ENCODE results near the gene PTPN4. TPM values are rescaled to one million over a fixed set of nuclear protein-coding genes. Genes with fewer than 3 reads are reported as not detected.

PTPN4 gene
- polyA plus RNA-seq, 3 donors = 5.5 to 6.7 (median 5.7) TPM

DNA sequence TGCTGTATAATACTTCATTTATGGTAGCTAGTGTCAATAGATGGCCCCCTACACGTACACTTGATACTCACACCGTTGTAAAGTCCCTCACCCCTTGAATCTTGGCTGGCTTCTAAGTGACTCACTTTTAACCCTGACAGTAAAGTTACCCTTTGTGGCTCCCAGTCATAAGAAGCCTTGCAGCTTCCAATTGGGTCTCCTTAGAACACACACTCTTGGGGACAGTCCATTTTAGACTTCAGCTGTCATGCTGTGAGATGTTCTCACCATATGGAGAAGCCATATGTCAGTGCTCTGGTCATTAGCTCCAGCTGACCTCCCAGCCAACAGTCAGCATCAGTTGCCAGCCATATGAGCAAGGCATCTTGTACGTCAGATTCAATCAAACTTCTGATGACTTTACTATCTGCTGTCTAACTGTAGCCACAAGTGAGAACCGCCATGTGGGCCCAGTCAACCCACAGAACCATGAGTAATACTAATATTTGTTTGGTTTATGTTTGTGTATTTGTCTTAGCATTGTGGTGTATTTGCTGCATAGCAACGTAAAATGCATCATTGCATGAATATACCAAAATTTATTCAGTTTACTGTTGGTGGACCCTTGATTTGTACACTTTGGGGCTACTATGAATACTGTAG, 68.3 kb downstream of the PTPN4 start:
- Histone ChIP-seq H4K20me1 (ENCODE audit: insufficient read depth, low read length) (no peaks in the 10 kb centered on the region), H3K27ac (ENCODE audit: low read depth in 1 of 2, low read length in 2 of 2) (no peak overlapping the region), H3K27me3 (ENCODE audit: control insufficient read depth in 2 of 2, insufficient read depth in 2 of 2, low read length in 2 of 2) (no peaks in the 10 kb centered on the region), H2AFZ (ENCODE audit: insufficient read depth, low read depth, low read length, poor library complexity, severe bottlenecking) (no peak overlapping the region), H3K4me1 (ENCODE audit: control insufficient read depth in 1 of 2, insufficient read depth in 2 of 2, low read length in 2 of 2) (no peaks in the 10 kb centered on the region), H3K4me3 (replicated peaks in 1 of 3; ENCODE audit: low read depth in 2 of 3, low read length in 3 of 3) (no peak overlapping the region), H3K36me3 (replicated peaks in 1 of 2; ENCODE audit: control insufficient read depth in 1 of 2, insufficient read depth in 2 of 2, low read length in 2 of 2) (no peaks in the 10 kb centered on the region), H3K79me2 (ENCODE audit: insufficient read depth, low read length) (no peaks in the 10 kb centered on the region), H3K4me2 (replicated peaks; ENCODE audit: extremely low read depth, low read length, poor library complexity, severe bottlenecking) (no peak overlapping the region), H3K9ac (ENCODE audit: insufficient read depth, low read length, poor library complexity, severe bottlenecking) (no peak overlapping the region), H3K9me3 (replicated peaks in 1 of 2; ENCODE audit: control insufficient read depth in 1 of 2, insufficient read depth in 1 of 2, low read length in 2 of 2) (no peaks in the 10 kb centered on the region)
- peaks cover 0 to 8% (median 7%) of the 10 kb centered on the region in 7 donors for H3K9me3 Mint-ChIP-seq
- H3K27me3 Mint-ChIP-seq (ENCODE audit: low read depth in 3 of 3) = peaks cover 0 to 1% (median 0%) of the 10 kb centered on the region in 3 donors
- intact Hi-C loops (cut with micrococcal nuclease) = loop anchor here (5.0 kb wide), 1 partner anchor 126 kb away; no protein-coding TSS in a partner anchor
- 90% methylated on average over 2 of the region's 5 CpGs for WGBS (ENCODE audit: insufficient coverage)
- H3K27ac Mint-ChIP-seq = no peak overlapping the region
- no peak for DNase-seq
- TF ChIP-seq, protein P1, sequence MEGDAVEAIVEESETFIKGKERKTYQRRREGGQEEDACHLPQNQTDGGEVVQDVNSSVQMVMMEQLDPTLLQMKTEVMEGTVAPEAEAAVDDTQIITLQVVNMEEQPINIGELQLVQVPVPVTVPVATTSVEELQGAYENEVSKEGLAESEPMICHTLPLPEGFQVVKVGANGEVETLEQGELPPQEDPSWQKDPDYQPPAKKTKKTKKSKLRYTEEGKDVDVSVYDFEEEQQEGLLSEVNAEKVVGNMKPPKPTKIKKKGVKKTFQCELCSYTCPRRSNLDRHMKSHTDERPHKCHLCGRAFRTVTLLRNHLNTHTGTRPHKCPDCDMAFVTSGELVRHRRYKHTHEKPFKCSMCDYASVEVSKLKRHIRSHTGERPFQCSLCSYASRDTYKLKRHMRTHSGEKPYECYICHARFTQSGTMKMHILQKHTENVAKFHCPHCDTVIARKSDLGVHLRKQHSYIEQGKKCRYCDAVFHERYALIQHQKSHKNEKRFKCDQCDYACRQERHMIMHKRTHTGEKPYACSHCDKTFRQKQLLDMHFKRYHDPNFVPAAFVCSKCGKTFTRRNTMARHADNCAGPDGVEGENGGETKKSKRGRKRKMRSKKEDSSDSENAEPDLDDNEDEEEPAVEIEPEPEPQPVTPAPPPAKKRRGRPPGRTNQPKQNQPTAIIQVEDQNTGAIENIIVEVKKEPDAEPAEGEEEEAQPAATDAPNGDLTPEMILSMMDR (IDR thresholded peaks at IDR 0.05) = no peak
- peaks cover 0 to 5% of the 10 kb centered on the region in 2 donors for H3K36me3 Mint-ChIP-seq
- H3K4me3 Mint-ChIP-seq = no peak overlapping the region
- H3K4me1 Mint-ChIP-seq = peaks cover 4% of the 10 kb centered on the region

DNA sequence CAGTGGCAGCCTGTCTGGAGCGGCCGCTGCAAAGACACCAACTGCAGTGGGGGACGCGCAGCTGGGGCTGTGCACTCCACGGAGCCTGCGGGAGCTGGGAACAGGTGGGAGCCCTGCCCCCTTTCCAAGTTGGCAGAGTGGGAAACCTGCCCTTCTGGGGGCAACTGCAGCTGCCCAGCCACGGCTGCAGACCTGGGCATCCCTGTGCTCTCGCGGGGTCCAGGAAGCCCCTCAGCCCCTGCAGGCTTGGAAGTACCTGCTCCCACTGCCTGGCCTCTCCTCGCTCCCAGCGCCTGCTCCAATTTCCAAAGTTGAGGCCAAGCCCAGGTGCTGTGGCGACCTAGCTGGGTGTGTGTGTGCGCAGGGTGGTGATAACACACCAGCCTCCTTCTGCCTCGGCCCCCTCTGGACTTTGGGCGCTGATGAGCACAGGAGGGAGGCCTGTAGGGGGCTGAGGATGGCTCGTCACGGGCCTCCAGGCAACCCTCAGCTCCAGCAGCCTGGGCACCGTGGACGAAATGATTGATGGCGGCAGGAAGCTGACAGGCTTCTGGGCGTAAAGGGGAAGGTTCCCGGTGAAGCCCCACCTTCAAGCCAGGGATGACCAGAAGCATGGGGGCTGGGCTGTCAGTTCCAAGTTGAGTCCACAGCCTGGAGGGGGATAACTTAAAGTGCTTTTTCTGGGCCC, 76.9 kb downstream of the PTPN4 start:
- Histone ChIP-seq H3K27ac (ENCODE audit: low read depth in 1 of 2, low read length in 2 of 2) (no peak overlapping the region), H3K4me3 (replicated peaks in 1 of 3; ENCODE audit: low read depth in 2 of 3, low read length in 3 of 3) (no peak overlapping the region), H3K4me2 (replicated peaks; ENCODE audit: extremely low read depth, low read length, poor library complexity, severe bottlenecking) (no peak overlapping the region), H3K9me3 (replicated peaks in 1 of 2; ENCODE audit: control insufficient read depth in 1 of 2, insufficient read depth in 1 of 2, low read length in 2 of 2) (no peaks in the 10 kb centered on the region), H2AFZ (ENCODE audit: insufficient read depth, low read depth, low read length, poor library complexity, severe bottlenecking) (no peak overlapping the region), H3K4me1 (ENCODE audit: control insufficient read depth in 1 of 2, insufficient read depth in 2 of 2, low read length in 2 of 2) (no peaks in the 10 kb centered on the region), H3K27me3 (ENCODE audit: control insufficient read depth in 2 of 2, insufficient read depth in 2 of 2, low read length in 2 of 2) (no peaks in the 10 kb centered on the region), H3K9ac (ENCODE audit: insufficient read depth, low read length, poor library complexity, severe bottlenecking) (no peak overlapping the region), H3K36me3 (replicated peaks in 1 of 2; ENCODE audit: control insufficient read depth in 1 of 2, insufficient read depth in 2 of 2, low read length in 2 of 2) (no peaks in the 10 kb centered on the region), H4K20me1 (ENCODE audit: insufficient read depth, low read length) (no peaks in the 10 kb centered on the region), H3K79me2 (ENCODE audit: insufficient read depth, low read length) (no peaks in the 10 kb centered on the region)
- intact Hi-C loops (cut with micrococcal nuclease) = no loop called here
- Mint-ChIP-seq H3K4me3 (no peak overlapping the region), H3K4me1 (peaks cover 6% of the 10 kb centered on the region), H3K27me3 (ENCODE audit: low read depth in 3 of 3) (no peaks in the 10 kb centered on the region), H3K36me3 (peaks cover 0 to 2% of the 10 kb centered on the region in 2 donors), H3K27ac (no peak overlapping the region), H3K9me3 (no peaks in the 10 kb centered on the region)
- 90% methylated on average over 16 of the region's 22 CpGs for WGBS (ENCODE audit: insufficient coverage)
- TF ChIP-seq, protein P1 (IDR thresholded peaks at IDR 0.05) = no peak
- no peak for DNase-seq

Data from CD14-positive monocyte (primary cell).